Right lobe of liver (tissue), 4 donors: Measurements from ENCODE around the gene PSMD13.
"Not testable (repeated sequence)": the region's sequence is repeated elsewhere in the genome, so short reads cannot be mapped to it uniquely, and the experiment has no call there.

Source experiments
- POLR2A ChIP-seq: fragments of 450-650 bp; IDR thresholded peaks from one replicate; pipeline ENCODE4 v1.6.1; 2017; ENCODE audit warnings: antibody characterized with exemption, mild to moderate bottlenecking
- TF ChIP-seq, protein P1 (sequence below), 4 donors: fragments of 200-600 bp in 3 of 4; fragments of 450-650 bp in 1 of 4; IDR thresholded peaks; one replicate each; pipeline versions ENCODE4 v1.5.1 to v1.8.0; 2016 to 2022; ENCODE audit warnings: antibody characterized with exemption in 4 of 4, mild to moderate bottlenecking in 2 of 4
- donor health status: DM: no; HTN: no; CAD: no.
- donor health status: DM: no; HTN: no; CAD: no.
- donor health status: DM: no; HTN: yes; CAD: no.

DNA sequence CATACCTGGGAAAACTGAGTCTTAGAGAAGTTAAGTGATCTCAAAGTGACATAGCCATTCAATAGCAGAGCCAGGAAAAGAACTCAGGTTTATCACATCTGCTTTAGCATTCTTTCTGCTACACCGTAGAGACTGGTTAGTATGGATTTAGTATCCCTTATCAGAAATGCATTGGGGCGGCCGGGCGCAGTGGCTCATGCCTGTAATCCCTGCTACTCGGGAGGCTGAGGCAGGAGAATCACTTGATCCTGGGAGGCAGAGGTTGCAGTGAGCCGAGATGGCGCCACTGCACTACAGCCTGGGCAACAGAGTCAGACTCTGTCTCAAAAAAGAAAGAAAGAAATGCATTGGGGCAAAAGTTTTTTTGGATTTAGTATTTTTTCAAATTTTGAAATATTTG, 1.6 kb downstream of the PSMD13 start:
- TF ChIP-seq, protein P1, sequence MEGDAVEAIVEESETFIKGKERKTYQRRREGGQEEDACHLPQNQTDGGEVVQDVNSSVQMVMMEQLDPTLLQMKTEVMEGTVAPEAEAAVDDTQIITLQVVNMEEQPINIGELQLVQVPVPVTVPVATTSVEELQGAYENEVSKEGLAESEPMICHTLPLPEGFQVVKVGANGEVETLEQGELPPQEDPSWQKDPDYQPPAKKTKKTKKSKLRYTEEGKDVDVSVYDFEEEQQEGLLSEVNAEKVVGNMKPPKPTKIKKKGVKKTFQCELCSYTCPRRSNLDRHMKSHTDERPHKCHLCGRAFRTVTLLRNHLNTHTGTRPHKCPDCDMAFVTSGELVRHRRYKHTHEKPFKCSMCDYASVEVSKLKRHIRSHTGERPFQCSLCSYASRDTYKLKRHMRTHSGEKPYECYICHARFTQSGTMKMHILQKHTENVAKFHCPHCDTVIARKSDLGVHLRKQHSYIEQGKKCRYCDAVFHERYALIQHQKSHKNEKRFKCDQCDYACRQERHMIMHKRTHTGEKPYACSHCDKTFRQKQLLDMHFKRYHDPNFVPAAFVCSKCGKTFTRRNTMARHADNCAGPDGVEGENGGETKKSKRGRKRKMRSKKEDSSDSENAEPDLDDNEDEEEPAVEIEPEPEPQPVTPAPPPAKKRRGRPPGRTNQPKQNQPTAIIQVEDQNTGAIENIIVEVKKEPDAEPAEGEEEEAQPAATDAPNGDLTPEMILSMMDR (IDR thresholded peaks at IDR 0.05) = not testable (repeated sequence)
- not testable (repeated sequence) for TF ChIP-seq POLR2A
